GM18511 (cell line): ENCODE data around the gene TRAPPC12.
"Not testable (repeated sequence)": the region's sequence is repeated elsewhere in the genome, so short reads cannot be mapped to it uniquely, and the experiment has no call there.

Source experiments
- ATAC-seq: cut with Tn5 transposase; IDR thresholded peaks from one replicate; pipeline ENCODE4 v1.9.1; 2021; ENCODE audit warnings: mild to moderate bottlenecking, moderate library complexity; ENCODE audit not compliant: unreplicated experiment

The TRAPPC12 gene

DNA sequence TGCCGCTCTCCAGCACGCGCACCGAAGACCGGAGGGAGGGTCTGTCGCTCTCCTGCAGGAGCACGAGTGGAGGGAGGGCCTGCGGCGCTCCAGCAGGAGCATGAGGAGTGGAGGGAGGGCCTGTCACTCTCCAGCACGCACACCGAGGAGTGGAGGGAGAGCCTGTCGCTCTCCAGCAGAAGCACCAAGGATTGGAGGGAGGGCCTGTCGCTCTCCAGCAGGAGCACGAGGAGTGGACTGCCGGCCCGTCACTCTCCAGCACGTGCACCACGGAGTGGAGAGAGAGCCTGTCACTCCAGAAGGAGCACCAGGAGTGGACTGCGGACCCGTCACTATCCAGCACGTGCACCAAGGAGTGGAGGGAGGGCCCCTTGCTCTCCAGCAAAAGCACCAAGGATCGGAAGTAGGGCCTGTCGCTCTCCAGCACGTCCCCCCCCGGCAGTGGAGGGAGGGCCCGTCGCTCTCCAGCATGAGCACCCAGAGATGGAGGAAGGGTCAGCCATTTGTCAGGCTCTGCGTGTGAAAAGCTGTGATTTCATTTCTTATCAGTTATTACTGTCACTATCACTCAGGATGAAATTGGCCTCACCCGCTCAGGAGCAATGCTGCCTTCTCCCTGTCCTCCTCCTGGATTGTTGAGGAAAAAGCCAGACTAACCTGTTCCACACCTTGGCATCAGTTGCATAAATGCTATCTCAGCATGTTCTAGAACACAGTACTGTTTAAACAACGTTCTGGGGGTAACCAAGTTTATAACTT is 103.9 kb downstream of the TRAPPC12 start:
- ATAC-seq = no peak

DNA sequence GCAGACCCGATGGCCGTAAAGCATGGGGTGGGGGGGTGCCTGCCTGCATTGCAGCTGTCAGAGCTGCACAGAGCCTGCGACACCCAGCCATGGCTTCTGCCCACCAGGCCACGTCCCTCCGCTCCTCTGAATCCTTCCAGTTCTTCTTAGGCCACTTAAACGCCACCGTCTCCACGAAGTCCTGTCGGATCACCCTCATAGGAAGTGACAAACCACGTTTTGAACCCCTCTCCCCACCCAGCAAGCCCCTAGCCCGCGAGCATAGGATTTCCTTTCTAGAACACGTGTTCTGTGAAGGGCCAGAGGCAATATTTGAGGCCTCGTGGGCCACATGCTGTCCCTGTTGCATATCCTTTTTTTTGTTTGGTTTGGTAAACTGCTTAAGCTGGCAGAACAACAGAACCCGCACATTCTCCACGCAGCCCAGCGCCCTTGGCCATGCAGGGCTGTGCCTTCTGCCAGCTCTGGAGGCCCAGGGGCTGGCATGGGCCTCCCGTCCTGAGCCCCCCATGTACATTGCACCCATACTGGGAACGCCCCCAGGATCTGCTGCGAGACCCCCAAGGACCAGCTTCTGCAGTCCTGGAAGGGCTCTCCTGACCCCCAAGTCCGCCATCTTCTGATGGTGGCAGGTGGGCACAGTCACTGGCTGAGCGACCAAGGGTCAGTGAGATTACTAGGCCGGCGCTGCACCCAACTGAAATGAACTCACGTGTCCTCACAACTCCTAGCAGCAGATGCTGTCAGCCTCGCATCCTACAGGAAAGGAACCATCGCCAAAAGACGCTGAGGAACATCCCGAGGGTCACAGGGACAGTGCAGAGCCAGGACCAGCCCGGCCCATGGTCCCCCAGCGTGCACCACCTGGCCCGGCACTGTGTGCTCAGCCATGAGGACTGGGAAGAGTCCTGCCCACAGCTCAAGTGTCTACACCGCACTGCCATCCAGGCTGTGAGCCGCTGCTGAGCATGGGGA is 104.8 kb downstream of the TRAPPC12 start:
- no peak for ATAC-seq

DNA sequence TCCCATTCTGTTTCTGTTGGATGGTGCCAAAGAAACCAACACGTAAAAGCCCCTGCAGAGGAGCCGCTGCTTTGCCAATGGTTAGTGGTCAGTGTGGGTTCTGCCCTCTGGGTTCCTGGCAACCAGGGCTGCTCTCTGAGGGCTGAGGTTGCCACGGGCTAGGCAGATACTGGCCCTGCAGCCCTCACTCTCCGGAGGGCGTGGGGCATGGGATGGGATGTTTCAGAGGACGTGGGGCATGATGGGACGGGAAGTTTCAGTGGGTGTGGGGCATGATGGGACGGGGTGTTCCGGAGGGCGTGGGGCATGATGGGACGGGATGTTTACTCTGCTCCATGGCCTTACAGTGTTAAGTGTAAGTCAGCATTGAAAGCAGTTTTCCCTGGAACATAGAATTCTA is 105.7 kb downstream of the TRAPPC12 start:
- ATAC-seq = no peak

DNA sequence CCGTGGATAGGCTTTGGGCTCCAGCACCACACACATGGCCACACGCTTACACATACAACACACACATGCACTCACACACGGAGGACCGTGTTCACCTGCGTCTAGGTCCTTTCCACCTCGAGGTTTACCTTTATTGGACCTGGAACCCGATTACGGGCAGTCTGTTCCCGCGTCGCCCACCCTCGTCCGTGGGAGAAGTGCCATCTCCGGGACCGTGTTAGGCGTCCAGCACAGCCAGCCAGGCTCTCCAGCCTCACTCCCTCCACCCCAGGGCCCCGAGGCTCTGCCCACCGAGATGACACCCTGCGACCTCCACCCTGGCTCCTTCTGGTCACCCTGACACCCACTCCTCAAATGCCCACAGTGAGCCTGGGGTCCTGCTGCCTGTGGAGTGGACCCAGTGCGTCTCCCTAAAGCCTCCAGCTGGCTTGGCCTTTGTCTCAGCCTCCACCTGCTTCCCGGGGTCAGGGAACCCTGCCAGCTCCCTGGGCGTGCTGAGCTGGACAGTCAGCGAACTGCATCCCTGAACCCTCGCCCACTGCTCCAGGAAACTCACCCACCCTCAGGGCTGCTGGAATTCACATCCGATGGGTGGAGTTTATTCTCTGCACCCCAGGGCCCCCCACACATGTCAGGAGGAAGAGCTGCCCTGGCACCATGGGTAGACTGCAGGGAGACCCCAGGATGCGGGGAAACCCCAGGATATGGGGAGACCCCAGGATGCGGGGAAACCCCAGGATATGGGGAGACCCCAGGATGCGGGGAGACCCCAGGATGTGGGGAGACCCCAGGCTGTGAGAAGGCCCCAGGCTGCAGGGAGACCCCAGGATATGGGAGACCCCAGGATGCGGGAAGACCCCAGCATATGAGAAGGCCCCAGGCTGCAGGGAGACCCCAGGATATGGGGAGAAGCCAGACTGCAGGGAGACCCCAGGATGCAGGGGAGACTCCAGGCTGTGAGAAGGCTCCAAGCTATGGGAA is 106.8 kb downstream of the TRAPPC12 start:
- ATAC-seq = no peak

DNA sequence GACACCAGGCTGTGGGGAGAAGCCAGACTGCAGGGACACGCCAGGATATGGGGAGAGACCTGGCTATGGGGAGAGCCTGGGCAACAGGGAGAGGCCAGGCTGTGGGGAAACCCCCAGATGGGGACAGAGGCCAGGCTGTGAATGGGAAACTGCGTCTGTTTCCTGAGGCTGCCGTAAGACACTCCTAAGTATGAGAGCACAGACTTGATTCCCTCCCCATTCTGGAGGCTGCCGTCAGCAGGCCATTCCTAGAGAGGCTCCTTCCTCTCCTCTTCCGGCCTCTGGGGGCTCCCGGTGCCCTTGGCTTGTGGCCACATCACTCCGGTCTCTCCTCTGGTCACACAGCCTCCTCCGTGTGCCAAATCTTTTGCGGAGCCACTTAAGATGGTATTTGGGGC is 107.5 kb downstream of the TRAPPC12 start:
- no peak for ATAC-seq

DNA sequence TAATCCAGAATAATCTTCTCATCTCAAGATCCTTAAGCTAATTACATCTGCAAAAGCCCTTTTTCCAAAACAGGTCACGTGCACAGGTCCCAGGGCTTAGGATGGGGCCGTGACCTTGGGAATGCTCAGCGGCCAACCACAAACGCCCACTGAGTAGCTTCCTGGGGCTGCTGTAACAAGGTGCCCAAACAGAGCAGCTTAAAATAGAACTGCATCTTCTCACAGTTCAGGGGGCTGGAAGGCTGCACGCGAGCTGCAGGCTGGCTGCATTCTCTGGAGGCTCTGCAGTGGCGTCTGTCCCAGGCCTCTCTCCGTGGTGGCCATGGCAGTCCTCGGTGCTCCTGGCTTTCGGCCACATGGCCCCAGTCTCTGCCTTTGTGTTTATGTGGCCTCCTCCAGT is 107.9 kb downstream of the TRAPPC12 start:
- ATAC-seq = no peak

DNA sequence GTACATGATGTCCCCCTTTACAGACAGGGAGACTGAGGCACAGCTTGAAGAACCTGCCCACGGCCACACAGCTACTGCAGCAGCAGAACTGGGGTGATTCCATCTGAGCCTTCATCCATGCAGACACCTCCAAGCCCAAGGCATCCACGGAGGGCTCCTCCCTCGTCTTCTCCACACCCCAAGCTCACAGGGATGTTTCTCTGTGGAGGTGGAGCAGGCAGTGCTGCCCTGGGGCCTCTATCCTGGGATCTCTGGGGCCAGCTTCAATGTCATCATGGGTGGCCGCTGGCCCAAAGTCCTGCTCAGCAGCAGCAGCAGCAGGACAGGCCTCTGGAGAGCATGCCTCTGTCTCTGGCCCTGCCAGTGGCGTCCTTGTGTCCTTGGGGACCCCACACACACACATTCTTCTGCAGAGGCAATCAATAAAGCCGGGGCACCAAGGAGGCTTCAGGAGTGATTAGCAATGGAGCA is 108.6 kb downstream of the TRAPPC12 start:
- ATAC-seq = no peak

DNA sequence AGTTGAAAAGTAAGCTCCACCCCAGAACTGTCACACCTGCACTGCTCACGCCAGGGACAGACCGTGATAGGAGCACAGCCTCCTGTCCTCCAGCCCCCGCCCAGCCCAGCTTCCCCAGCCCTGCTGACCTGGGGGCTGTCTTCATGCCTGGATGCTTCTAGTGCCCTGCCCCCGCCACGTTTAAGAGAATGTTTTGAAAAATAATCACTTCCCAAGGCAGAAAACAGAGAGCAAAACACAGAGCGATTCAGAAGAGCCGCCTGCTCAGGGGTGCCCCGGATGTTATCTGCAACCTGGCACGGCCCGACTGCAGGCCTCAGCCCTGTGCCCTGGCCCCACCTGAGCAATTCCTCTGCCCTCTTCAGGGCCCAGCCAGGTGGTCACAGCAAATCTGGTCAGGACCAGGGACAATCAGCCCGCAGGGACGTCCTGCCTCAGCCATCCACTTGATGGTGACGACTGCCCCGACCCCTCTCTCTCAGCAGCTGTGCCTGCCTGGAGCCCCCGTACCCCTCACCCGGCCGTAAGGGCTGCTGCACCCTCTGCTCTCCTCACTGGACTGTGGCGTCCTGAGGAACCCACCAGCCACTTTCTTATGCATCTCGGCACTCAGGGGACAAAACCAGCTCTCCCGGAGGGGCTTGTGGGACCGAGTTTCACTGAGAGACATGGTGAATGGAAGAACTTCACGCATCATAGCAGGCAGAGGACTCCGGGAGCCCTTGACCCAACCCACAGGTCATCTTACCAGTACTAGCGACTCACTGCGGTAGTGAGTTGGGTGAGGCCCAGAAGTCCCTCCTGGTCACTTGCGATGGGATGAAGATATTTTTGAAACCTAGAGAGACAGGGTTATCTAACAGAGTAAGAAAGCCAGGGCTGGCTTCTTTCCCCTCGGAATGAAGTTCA is 109.6 kb downstream of the TRAPPC12 start:
- no peak for ATAC-seq

DNA sequence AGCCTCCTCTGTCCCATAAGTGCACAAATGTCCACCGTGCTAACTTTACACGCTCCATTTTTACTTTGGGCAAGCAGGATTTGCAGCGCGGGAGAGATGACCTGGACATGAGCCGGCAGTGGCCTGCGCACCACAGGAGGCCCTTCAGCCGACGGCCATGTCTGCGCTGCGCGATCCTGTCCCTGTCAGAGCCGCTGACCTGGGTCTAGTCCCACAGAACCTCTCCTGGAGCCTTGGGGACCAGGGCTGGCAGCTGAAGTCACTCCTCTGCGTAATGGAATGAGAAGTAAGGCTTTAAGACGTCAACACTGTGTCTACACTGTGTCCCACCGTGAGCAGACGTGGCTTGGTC is 110.2 kb downstream of the TRAPPC12 start:
- no peak for ATAC-seq

DNA sequence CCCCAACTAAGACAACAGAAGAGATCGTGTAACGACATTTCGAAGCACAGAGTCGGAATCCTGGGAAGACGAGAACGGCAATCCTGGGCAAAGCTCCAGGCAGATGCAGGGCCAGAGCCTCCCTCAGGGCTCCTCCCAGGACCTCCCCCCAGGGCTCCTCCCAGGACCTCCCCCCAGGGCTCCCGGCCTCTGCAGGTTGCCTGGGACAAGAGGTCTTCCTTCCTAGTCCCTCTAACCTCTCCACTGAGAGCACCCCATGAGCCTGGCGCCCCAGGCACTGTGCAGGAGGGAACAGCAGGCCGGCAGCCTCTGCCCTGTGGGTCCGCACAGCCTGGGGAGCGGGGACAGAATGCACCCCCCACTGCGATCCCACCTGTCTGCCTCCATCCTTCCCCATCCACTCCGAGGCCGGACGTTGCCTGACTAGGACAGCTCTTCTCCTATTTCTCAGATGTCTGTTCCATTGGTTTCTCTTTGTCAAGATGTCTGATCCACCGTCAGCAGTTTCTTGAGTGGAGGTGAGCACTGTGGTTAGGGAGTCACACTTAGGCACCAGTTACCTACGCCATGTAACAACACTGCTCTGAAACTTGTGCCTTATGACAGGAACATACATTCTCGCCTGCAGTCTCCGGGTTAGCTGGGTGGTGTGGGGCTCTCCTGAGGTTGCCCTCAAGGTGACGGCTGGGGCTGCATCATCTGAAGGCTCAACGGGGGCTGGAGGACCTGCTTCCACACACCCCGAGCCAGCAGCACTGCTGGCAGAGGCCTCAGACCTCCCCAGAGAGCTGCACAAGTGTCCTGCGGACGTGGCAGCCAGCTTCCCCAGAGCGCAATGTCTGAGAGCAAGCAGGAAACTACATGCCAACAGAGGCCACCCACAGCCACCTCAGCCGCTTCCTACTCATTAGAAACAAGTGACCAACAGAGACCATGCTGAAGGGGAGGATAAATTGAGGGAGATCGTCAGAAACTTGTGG is 111.0 kb downstream of the TRAPPC12 start:
- ATAC-seq = no peak

DNA sequence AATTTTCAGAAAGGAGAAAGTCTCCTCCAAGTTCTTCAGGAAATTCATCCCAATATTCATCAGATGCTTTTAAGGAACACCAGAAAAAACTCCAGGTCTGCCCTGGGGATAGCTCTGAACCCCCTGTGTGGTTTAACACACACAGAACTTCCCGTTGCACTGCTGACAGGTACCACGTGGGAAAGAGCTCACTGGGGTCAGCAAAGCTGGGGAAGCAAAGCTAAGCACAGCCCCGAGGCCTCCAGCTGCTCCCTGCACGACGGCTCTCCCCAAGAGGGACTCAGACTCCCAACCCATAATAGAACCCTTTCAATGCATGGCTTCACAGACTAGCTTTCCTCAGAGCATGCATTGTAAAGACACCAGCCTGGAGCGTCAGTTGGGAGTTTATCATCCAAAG is 111.8 kb downstream of the TRAPPC12 start:
- no peak for ATAC-seq

DNA sequence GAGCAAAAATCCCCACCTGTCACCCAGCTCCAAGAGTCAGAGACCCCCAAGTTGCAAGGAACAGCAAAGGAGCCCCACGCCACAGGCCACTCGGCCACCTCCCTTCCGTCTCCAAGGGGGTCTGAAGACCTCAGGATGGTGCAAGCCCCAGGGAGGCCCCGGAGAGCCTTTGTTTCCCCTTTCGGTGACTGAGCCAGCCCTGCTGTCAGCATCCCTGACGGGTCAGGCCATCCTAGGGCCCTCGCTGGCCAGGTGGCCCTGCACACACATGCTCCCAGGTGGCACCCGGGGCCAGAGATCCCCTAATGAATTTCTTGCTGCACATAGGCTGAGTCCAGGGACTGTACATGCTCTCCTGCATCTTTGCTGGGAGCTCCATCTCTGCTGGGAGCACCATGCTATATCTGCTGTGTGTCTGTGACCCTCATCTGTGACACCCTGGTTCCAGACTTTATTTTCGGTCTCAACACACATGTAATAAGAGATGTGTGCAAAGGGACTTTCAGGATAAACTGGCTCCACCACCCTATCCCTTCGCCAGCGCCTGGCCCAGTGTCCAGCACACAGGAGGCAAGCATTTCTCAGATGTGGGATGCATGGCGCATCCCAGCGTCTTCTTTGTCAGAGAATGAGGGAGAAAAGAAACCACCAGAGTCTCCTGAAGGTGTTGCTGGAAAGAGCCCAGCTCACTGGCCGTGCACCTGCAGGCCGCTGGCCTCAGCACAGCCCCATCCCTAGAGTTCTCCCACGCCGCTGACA is 112.4 kb downstream of the TRAPPC12 start:
- ATAC-seq = no peak

DNA sequence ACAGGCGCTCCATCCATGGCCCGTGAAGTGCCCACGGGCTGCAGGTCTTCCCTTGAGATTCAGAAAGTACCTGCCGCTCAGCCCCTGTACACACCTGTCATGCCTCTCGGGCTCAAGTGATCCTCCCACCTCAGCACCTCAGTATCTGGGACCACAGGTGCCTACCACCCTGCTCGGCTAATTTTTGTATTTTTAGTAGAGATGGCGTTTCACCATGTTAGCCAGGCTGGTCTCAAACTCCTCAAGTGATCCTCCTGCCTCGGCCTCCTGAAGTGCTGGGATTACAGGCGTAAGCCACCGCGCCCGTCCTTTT is 112.9 kb downstream of the TRAPPC12 start:
- not testable (repeated sequence) for ATAC-seq

DNA sequence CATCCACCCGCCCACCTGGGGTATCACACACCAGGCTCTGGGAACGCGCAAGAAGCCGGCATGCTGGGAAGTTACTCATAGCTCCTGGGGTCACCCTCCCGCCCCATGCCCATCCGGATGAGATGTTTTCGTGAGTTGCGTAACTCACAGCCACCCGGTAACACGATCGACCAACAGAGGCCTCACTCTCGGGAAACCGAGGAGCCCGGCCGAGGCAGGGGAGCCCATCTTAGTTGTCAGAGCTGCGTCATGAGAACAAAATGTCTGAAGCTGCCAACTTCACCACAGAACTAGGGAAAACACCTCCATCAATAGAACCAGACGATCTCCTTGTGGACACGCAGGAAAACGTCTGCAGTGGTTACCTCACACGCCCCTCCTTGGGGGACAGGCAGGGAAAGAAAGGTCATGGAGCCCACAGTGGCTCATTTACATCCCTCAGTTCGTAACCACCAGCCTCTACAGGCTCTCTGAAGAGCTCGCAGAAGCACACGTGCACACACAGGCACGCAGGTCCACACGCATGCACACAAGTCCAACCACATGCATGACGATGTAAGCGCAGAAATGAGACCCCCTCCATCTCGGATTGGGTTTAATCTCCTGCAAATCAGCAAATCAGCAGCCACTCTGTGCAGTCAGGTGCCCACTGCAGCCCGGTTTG is 113.6 kb downstream of the TRAPPC12 start:
- no peak for ATAC-seq

DNA sequence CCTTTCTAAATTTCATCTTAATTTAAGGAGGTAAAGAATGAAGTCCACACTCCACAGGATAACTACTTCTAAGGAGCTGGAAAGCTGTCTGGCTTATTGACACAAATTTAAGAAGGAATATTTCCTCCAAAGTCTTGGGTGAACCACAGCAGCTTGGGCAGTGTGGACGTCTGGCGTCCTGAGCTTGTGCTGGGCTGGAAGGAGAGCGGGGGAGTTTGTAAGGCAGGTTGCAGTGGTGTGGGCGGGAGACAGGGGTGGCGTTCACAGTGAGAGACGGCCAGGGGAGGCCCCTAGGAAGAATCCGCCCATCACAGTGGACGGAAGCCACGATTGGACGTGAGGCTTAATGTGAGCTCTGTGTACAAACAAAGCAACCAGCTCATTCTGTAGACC is 114.1 kb downstream of the TRAPPC12 start:
- ATAC-seq = no peak

DNA sequence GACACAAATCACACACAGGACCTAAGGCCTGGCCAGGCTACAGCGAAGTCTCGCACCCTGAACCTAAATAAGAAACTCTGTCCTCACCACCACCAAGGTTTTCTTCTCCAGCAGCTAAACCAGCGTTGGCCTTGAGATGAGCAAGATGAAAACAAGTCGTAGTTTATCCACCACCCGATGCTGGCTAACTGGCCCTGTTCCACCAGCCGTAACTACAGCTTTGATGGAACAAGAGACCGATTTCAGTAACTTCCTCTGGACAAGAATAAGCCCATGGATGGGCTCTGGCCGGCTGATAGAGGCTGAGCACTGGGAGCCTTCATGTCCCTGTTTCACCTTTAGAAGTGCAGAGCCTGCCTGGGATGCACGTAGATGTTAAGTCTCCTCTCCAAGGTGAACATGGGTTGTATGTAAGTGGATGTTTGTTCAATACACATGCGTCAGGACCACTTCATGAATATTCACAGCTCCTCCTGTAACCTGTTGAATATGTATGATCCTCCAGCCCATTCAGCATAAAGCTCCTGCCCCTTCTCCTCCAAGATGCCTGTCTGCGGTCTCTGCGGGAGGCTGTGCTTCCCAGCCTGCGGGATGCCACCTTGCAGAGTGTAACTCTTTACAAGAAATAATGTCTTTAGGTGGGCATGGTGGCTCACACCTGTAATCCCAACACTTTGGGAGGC is 115.6 kb downstream of the TRAPPC12 start:
- ATAC-seq = no peak

DNA sequence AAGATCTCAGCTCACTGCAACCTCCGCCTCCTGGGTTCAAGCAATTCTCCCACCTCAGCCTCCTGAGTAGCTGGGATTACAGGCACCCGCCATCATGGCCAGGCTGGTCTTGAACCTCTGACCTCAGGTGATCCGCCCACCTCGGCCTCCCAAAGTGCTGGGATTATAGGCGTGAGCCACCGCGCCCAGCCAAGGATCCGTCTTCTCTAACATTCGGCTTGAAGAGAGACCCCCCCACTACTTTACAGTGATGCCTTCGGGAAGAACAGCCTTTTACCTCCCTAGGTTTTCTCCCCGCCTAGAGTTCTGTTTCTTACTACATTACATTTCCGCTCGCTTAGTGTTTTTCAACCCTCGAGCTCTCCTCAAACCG is 117.2 kb downstream of the TRAPPC12 start:
- not testable (repeated sequence) for ATAC-seq
